B cell (primary cell): Measurements from ENCODE around the gene RIN2. TPM values are rescaled to one million over a fixed set of nuclear protein-coding genes. Genes with fewer than 3 reads are reported as not detected.

ENCODE experiments used
- ATAC-seq: fragments of 200-7000 bp; cut with Tn5 transposase; one replicate; pipeline ENCODE4 v1.10.0; 2021; ENCODE audit warnings: low read depth, mild to moderate bottlenecking, moderate number of reproducible peaks, moderate library complexity
- CTCF ChIA-PET: fragments of 350-600 bp; sonication (Branson Sonifier 250); formaldehyde crosslinking; loops from one replicate; lab custom pipeline; 2021; ENCODE audit warnings: antibody characterized with exemption, inconsistent platforms; lab: Charles Lee
- POLR2A ChIA-PET: fragments of 350-600 bp; sonication (Branson Sonifier 250); formaldehyde crosslinking; loops from one replicate; lab custom pipeline; 2021; ENCODE audit warnings: antibody characterized with exemption; lab: Charles Lee
- DNase-seq: peaks from one replicate; pipeline ENCODE4 v3.0.0; 2013
- H2AFZ ChIP-seq: 2 replicates; pipeline ENCODE4 v1.6.1; 2012; ENCODE audit warnings: mild to moderate bottlenecking, low read depth, low read length; ENCODE audit not compliant: insufficient read depth, poor library complexity, severe bottlenecking
- H3K27ac ChIP-seq, 2 donors: 1 replicate in 1 of 2; 2 replicates in 1 of 2; pipeline ENCODE4 v1.5.1; 2012 to 2013; ENCODE audit warnings: low read length in 2 of 2, mild to moderate bottlenecking in 2 of 2, moderate library complexity in 1 of 2
- H3K27me3 ChIP-seq, 4 experiments: fragments of 200-600 bp in 1 of 4; sonication (generic) in 1 of 4; replicated peaks in 1 of 4; 1 replicate in 2 of 4; 2 replicates in 2 of 4; pipeline versions ENCODE4 v1.6.1 to v1.7.0; 2013 to 2016; ENCODE audit warnings: low read length in 3 of 4, mild to moderate bottlenecking in 2 of 4, mixed read lengths in 1 of 4, moderate library complexity in 1 of 4; ENCODE audit not compliant: insufficient read depth in 4 of 4, control insufficient read depth in 3 of 4; ENCODE audit errors: control extremely low read depth in 1 of 4
- H3K36me3 ChIP-seq, 2 experiments: replicated peaks in 1 of 2; 1 replicate in 1 of 2; 2 replicates in 1 of 2; pipeline versions ENCODE4 v1.6.1 to v1.7.1; 2013; ENCODE audit warnings: low read length in 1 of 2; ENCODE audit not compliant: insufficient read depth in 2 of 2, control insufficient read depth in 1 of 2; ENCODE audit errors: control extremely low read depth in 1 of 2, extremely low read depth in 1 of 2
- H3K4me1 ChIP-seq, 2 donors: fragments of 200-600 bp in 1 of 2; sonication (generic) in 1 of 2; 1 replicate in 1 of 2; 2 replicates in 1 of 2; pipeline versions ENCODE4 v1.5.1 to v1.6.1; 2013 to 2017; ENCODE audit warnings: low read length in 2 of 2; ENCODE audit not compliant: control insufficient read depth in 2 of 2, insufficient read depth in 2 of 2
- H3K4me2 ChIP-seq: replicated peaks from 2 replicates; pipeline ENCODE3; 2012; ENCODE audit warnings: mild to moderate bottlenecking, low read depth, low read length; ENCODE audit not compliant: poor library complexity, severe bottlenecking
- H3K4me3 ChIP-seq, 5 experiments: fragments of 200-600 bp in 1 of 5; sonication (generic) in 1 of 5; 1 replicate in 3 of 5; 2 replicates in 2 of 5; pipeline versions ENCODE4 v1.5.1 to v1.7.0; 2011 to 2016; ENCODE audit warnings: low read length in 4 of 5, mild to moderate bottlenecking in 4 of 5, low read depth in 2 of 5, control low read depth in 1 of 5, moderate library complexity in 1 of 5; ENCODE audit not compliant: insufficient read depth in 1 of 5; ENCODE audit errors: control extremely low read depth in 1 of 5, extremely low read depth in 1 of 5
- H3K79me2 ChIP-seq: fragments of 200-600 bp; sonication (generic); one replicate; pipeline ENCODE4 v1.6.0; 2016; ENCODE audit warnings: low read length; ENCODE audit not compliant: control insufficient read depth, insufficient read depth
- H3K9ac ChIP-seq: fragments of 200-600 bp; sonication (generic); 2 replicates; pipeline ENCODE4 v1.6.1; 2017; ENCODE audit warnings: mild to moderate bottlenecking, low read length, moderate library complexity
- H3K9me3 ChIP-seq, 3 donors: one replicate each; pipeline versions ENCODE4 v1.6.1 to v1.7.1; 2013; ENCODE audit warnings: low read length in 2 of 3; ENCODE audit not compliant: control insufficient read depth in 2 of 3, insufficient read depth in 1 of 3; ENCODE audit errors: control extremely low read depth in 1 of 3
- H4K20me1 ChIP-seq: 2 replicates; pipeline ENCODE4 v1.6.0; 2012; ENCODE audit warnings: mild to moderate bottlenecking, low read length; ENCODE audit not compliant: insufficient read depth, control insufficient read depth, poor library complexity, severe bottlenecking
- H3K27ac Mint-ChIP-seq: one replicate; pipeline ENCODE4 v1.8.0; 2021; ENCODE audit warnings: mixed read lengths
- H3K27me3 Mint-ChIP-seq: one replicate; pipeline ENCODE4 v1.8.0; 2021; ENCODE audit warnings: mixed read lengths
- H3K4me1 Mint-ChIP-seq: one replicate; pipeline ENCODE4 v1.8.0; 2021; ENCODE audit warnings: mixed read lengths
- H3K4me3 Mint-ChIP-seq: one replicate; pipeline ENCODE4 v1.8.0; 2021; ENCODE audit warnings: mixed read lengths
- H3K9me3 Mint-ChIP-seq: one replicate; pipeline ENCODE4 v1.8.0; 2022; ENCODE audit warnings: mixed read lengths; ENCODE audit not compliant: insufficient read depth
- EZH2 ChIP-seq: IDR thresholded peaks from 2 replicates; pipeline ENCODE4 v1.6.1; 2012; ENCODE audit warnings: borderline replicate concordance, low read depth, mild to moderate bottlenecking, moderate library complexity, low read length; ENCODE audit not compliant: insufficient read depth, poor library complexity, severe bottlenecking
- WGBS: methylation state at CpG from one replicate; pipeline ENCODE4 v1.1.5; 2013; ENCODE audit warnings: missing lambda C conversion rate; ENCODE audit not compliant: insufficient coverage; 5-methylcytosine and 5-hydroxymethylcytosine counted together
- intact Hi-C: fragments of 100-400 bp; cut with micrococcal nuclease; formaldehyde crosslinking; loops from one replicate; pipeline ENCODE4 v1.10.0; 2022
- polyA plus RNA-seq: library from polyadenylated mRNA; depleted of rRNA; stranded (reverse); fragments of >200 nt; gene quantifications from 2 replicates; pipeline ENCODE4 v1.2.3, GENCODE V29; 2012
- total RNA-seq, 2 donors: library from RNA; stranded (reverse); fragments of 120-200 nt in 1 of 2; gene quantifications; 1 replicate in 1 of 2; 2 replicates in 1 of 2; pipeline versions ENCODE4 v1.2.3 to v1.2.4, GENCODE V29; 2013 to 2022
- TF ChIP-seq, protein P1 (sequence below): fragments of 200-600 bp; IDR thresholded peaks from one replicate; pipeline ENCODE4 v1.8.0; 2022; ENCODE audit warnings: antibody characterized with exemption, mild to moderate bottlenecking

Gene RIN2
- total and polyA plus RNA-seq, 2 donors (not counting 1 experiment from before 2014, with no cell fraction given), result 0.15 to 0.32 TPM

DNA sequence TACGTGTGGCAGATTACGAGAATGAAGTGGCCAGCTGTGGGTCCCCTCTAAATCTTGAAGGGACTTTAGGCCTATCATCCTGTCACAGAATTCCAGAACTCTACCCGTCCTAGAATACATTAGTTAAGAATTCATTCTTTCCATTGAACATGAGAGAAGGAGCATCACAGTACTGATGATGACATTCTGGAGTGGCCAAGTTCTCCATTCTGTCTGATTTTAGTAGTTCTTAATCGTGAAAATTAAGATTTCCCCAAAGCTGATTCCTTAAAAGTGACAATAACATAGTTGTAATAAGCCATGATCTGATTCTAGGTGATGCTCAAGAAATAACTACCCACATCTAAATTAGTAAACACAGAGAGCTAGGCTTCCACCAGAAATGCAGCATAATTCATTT lies 35.0 kb upstream of the RIN2 start:
- WGBS, result 94% methylated on average over 2 of the region's 4 CpGs
- Mint-ChIP-seq H3K9me3 (no peaks in the 10 kb centered on the region), H3K4me3 (no peak overlapping the region), H3K4me1 (peaks cover 25% of the 10 kb centered on the region), H3K27ac (no peak overlapping the region), H3K27me3 (peaks cover 8% of the 10 kb centered on the region)
- Histone ChIP-seq H3K9ac (no peak overlapping the region), H2AFZ (no peak overlapping the region), H3K4me3 (no peak overlapping the region), H3K4me1 (peaks cover 18 to 23% of the 10 kb centered on the region in 2 donors), H3K27me3 (no peaks in the 10 kb centered on the region), H3K4me2 (no peak overlapping the region), H4K20me1 (no peaks in the 10 kb centered on the region), H3K36me3 (no peaks in the 10 kb centered on the region), H3K9me3 (no peaks in the 10 kb centered on the region), H3K27ac (no peak overlapping the region), H3K79me2 (no peaks in the 10 kb centered on the region)
- ChIA-PET CTCF (interaction anchor here (1.0 to 1.2 kb wide), 2 partner anchors 30 to 275 kb away, joined by 3 read pairs; no protein-coding TSS in a partner anchor), POLR2A (no interaction called here)
- ATAC-seq (no peak), DNase-seq (no peak)
- TF ChIP-seq, protein P1, sequence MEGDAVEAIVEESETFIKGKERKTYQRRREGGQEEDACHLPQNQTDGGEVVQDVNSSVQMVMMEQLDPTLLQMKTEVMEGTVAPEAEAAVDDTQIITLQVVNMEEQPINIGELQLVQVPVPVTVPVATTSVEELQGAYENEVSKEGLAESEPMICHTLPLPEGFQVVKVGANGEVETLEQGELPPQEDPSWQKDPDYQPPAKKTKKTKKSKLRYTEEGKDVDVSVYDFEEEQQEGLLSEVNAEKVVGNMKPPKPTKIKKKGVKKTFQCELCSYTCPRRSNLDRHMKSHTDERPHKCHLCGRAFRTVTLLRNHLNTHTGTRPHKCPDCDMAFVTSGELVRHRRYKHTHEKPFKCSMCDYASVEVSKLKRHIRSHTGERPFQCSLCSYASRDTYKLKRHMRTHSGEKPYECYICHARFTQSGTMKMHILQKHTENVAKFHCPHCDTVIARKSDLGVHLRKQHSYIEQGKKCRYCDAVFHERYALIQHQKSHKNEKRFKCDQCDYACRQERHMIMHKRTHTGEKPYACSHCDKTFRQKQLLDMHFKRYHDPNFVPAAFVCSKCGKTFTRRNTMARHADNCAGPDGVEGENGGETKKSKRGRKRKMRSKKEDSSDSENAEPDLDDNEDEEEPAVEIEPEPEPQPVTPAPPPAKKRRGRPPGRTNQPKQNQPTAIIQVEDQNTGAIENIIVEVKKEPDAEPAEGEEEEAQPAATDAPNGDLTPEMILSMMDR, result no peak
- no peak for TF ChIP-seq EZH2
- intact Hi-C loops, result no loop called here

DNA sequence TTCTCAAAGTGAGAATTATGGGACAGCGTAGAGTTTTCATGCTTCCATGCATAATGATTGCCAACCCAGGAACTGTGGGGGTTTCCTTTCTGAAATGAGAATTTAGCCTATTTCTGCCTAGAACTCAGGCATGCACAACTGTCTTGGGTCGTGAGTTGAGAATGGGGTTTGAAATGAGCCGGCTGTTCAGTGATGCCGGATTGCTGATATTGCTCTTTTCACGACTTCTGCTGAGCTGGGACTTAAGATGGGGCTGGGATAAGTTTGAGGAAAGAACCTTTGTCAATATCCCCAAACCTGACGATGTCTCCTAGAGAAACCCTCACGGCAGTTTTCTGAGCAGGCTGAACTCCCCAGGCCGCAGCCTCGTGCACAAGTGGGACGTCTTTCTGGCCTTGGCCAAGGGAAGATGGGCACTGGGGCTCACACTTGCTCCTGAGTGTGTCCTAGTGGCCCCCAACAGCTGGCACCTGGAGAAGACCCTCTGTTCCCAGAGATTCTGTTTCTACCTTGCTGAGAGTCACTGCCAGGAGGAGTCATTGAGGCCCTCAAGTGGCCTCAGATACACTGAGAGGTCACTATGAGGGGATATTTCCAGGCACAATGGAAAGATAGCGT lies 34.1 kb upstream of the RIN2 start:
- Histone ChIP-seq H3K4me3 (no peak overlapping the region), H4K20me1 (no peaks in the 10 kb centered on the region), H3K9me3 (no peaks in the 10 kb centered on the region), H3K36me3 (no peaks in the 10 kb centered on the region), H3K9ac (no peak overlapping the region), H3K4me2 (no peak overlapping the region), H3K27ac (no peak overlapping the region), H3K27me3 (no peaks in the 10 kb centered on the region), H3K79me2 (no peaks in the 10 kb centered on the region), H3K4me1 (peaks cover 20 to 24% of the 10 kb centered on the region in 2 donors), H2AFZ (no peak overlapping the region)
- POLR2A ChIA-PET, result interaction anchor here (0.7 kb wide), 1 partner anchor 104 kb away, joined by 3 read pairs; no protein-coding TSS in a partner anchor
- ATAC-seq (no peak), DNase-seq (no peak)
- peaks cover 27% of the 10 kb centered on the region for H3K4me1 Mint-ChIP-seq
- no peak overlapping the region for H3K27ac Mint-ChIP-seq
- peaks cover 8% of the 10 kb centered on the region for H3K27me3 Mint-ChIP-seq
- intact Hi-C loops, result no loop called here
- CTCF ChIA-PET, result interaction anchor here (1.2 kb wide), 1 partner anchor 274 kb away, joined by 3 read pairs; no protein-coding TSS in a partner anchor
- TF ChIP-seq, protein P1, result no peak
- no peak for TF ChIP-seq EZH2
- H3K4me3 Mint-ChIP-seq, result no peak overlapping the region
- WGBS, result 96% methylated on average over 9 of the region's 11 CpGs
- H3K9me3 Mint-ChIP-seq, result no peaks in the 10 kb centered on the region
